Measurements from ENCODE around the gene PRKCE.

DNA sequence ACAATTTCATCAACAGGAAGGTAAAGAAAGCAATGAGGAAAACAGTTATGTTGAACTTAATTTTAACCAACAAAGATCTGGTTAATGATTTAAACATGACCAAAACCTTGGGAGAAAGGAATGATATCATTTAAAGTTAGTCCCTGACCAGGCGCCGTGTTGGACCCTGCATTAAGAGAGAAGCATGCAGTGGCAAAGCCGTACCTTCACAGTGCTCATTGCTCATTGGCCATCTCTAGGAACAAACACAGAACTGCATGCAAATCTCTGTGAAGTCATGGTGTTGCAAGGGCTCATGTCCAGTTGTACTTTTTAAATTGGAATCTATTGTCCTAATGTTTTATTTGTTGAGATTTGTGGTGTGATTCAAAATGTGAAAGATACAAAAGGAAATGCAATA is 28.4 kb upstream of the PRKCE start:
- TF ChIP-seq EGR1 (IDR thresholded peaks at IDR 0.05; ENCODE audit: low read depth) (no peak), RAD21 (IDR thresholded peaks at IDR 0.05; ENCODE audit: low read depth) (no peak), POLR2A (IDR thresholded peaks at IDR 0.05; ENCODE audit: borderline replicate concordance, extremely low read depth, insufficient read depth, insufficient read length) (no peak), POLR2AphosphoS5 (IDR thresholded peaks at IDR 0.05; ENCODE audit: low read depth, low read length) (no peak), TCF7L2 (IDR thresholded peaks at IDR 0.05; ENCODE audit: borderline replicate concordance, extremely low read depth, insufficient read depth, insufficient read length) (no peak)
- TF ChIP-seq, protein P1, sequence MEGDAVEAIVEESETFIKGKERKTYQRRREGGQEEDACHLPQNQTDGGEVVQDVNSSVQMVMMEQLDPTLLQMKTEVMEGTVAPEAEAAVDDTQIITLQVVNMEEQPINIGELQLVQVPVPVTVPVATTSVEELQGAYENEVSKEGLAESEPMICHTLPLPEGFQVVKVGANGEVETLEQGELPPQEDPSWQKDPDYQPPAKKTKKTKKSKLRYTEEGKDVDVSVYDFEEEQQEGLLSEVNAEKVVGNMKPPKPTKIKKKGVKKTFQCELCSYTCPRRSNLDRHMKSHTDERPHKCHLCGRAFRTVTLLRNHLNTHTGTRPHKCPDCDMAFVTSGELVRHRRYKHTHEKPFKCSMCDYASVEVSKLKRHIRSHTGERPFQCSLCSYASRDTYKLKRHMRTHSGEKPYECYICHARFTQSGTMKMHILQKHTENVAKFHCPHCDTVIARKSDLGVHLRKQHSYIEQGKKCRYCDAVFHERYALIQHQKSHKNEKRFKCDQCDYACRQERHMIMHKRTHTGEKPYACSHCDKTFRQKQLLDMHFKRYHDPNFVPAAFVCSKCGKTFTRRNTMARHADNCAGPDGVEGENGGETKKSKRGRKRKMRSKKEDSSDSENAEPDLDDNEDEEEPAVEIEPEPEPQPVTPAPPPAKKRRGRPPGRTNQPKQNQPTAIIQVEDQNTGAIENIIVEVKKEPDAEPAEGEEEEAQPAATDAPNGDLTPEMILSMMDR (IDR thresholded peaks at IDR 0.05 in 2 of 3, conservative IDR thresholded peaks at IDR 0.05 in 1 of 3; ENCODE audit: borderline replicate concordance in 1 of 3, insufficient read depth in 1 of 3, low read depth in 2 of 3, low read length in 2 of 3) = no peak
